Sigmoid colon (tissue), 4 donors: ENCODE measurements around the gene PAQR6.

Experiments used
- EP300 ChIP-seq, 4 donors: sonication (generic); formaldehyde crosslinking; IDR thresholded peaks; one replicate each; pipeline ENCODE4 v1.6.1; 2017; ENCODE audit warnings: antibody characterized with exemption in 4 of 4
- POLR2AphosphoS5 ChIP-seq, 4 donors: sonication (generic); formaldehyde crosslinking; IDR thresholded peaks; one replicate each; pipeline ENCODE4 v1.6.1; 2017; ENCODE audit warnings: antibody characterized with exemption in 4 of 4
- TF ChIP-seq, protein P1 (sequence below), 4 experiments: fragments of 450-650 bp in 3 of 4; fragments of 200-600 bp in 1 of 4; IDR thresholded peaks; one replicate each; pipeline ENCODE4 v1.5.1; 2016 to 2019; ENCODE audit warnings: antibody characterized with exemption in 4 of 4, mild to moderate bottlenecking in 3 of 4, moderate library complexity in 2 of 4

- TF ChIP-seq POLR2AphosphoS5 (IDR thresholded peaks at IDR 0.05), result peak; percentile 77 to 96 (median 88)
- TF ChIP-seq, protein P1, sequence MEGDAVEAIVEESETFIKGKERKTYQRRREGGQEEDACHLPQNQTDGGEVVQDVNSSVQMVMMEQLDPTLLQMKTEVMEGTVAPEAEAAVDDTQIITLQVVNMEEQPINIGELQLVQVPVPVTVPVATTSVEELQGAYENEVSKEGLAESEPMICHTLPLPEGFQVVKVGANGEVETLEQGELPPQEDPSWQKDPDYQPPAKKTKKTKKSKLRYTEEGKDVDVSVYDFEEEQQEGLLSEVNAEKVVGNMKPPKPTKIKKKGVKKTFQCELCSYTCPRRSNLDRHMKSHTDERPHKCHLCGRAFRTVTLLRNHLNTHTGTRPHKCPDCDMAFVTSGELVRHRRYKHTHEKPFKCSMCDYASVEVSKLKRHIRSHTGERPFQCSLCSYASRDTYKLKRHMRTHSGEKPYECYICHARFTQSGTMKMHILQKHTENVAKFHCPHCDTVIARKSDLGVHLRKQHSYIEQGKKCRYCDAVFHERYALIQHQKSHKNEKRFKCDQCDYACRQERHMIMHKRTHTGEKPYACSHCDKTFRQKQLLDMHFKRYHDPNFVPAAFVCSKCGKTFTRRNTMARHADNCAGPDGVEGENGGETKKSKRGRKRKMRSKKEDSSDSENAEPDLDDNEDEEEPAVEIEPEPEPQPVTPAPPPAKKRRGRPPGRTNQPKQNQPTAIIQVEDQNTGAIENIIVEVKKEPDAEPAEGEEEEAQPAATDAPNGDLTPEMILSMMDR (IDR thresholded peaks at IDR 0.05), result no peak
- TF ChIP-seq EP300 (IDR thresholded peaks at IDR 0.05), result peak in 2 of 4 donors; percentile 5 to 68
Observed at GRCh38 chr1:156282479-156283222, 34.8 kb upstream of the PAQR6 start, which contains the start of gene SMG5.
